DOHH2 (cell line): Measurements from ENCODE around the gene MGMT.

ENCODE experiments used
- H3F3A ChIP-seq: fragments of 200-600 bp; sonication (generic), shearing (Covaris generic); 2 replicates; pipeline ENCODE4 v1.6.0; 2016; ENCODE audit warnings: antibody characterized with exemption, mild to moderate bottlenecking; ENCODE audit not compliant: control insufficient read depth, insufficient read depth
- H3K27ac ChIP-seq: fragments of 200-600 bp; sonication (generic); 2 replicates; pipeline ENCODE4 v1.5.1; 2014; ENCODE audit warnings: low read depth, mild to moderate bottlenecking, low read length, moderate library complexity
- H3K27me3 ChIP-seq: fragments of 200-600 bp; sonication (generic); 2 replicates; pipeline ENCODE4 v1.6.1; 2014; ENCODE audit warnings: mild to moderate bottlenecking, low read length, mixed read lengths; ENCODE audit not compliant: control insufficient read depth
- H3K36me3 ChIP-seq: fragments of 200-600 bp; sonication (generic); 2 replicates; pipeline ENCODE4 v1.6.1; 2014; ENCODE audit warnings: mild to moderate bottlenecking, low read length, moderate library complexity, mixed read lengths; ENCODE audit not compliant: control insufficient read depth
- H3K4me1 ChIP-seq: fragments of 200-600 bp; sonication (generic); 2 replicates; pipeline ENCODE4 v1.6.1; 2014; ENCODE audit warnings: mild to moderate bottlenecking, low read length, mixed read lengths; ENCODE audit not compliant: control insufficient read depth
- H3K4me2 ChIP-seq: fragments of 200-600 bp; sonication (generic); 2 replicates; pipeline ENCODE4 v1.6.0; 2014; ENCODE audit warnings: mild to moderate bottlenecking, low read length, moderate library complexity
- H3K4me3 ChIP-seq: fragments of 200-600 bp; sonication (generic); 2 replicates; pipeline ENCODE4 v1.5.1; 2014; ENCODE audit warnings: mild to moderate bottlenecking, low read length, mixed read lengths
- H3K79me2 ChIP-seq: fragments of 200-600 bp; sonication (generic); 2 replicates; pipeline ENCODE4 v1.6.1; 2014; ENCODE audit warnings: mild to moderate bottlenecking, low read length, mixed read lengths; ENCODE audit not compliant: control insufficient read depth
- H3K9me2 ChIP-seq: fragments of 200-600 bp; sonication (generic); replicated peaks from 2 replicates; pipeline ENCODE4 v1.6.1; 2014; ENCODE audit warnings: mild to moderate bottlenecking, low read length, mixed read lengths; ENCODE audit not compliant: control insufficient read depth
- H3K9me3 ChIP-seq: fragments of 200-600 bp; sonication (generic); 2 replicates; pipeline ENCODE4 v1.6.1; 2014; ENCODE audit warnings: antibody characterized with exemption, low read length, mixed read lengths; ENCODE audit not compliant: control insufficient read depth, insufficient read depth
- H4K20me1 ChIP-seq: fragments of 200-600 bp; sonication (generic); 2 replicates; pipeline ENCODE4 v1.6.0; 2014; ENCODE audit warnings: low read depth, mild to moderate bottlenecking, antibody characterized with exemption, low read length, moderate library complexity; ENCODE audit not compliant: control insufficient read depth, insufficient read depth
- CTCF ChIP-seq: fragments of 200-600 bp; sonication (generic); IDR thresholded peaks from one replicate; pipeline ENCODE4 v1.5.1; 2014; ENCODE audit warnings: antibody characterized with exemption, mild to moderate bottlenecking, low read depth, low read length; ENCODE audit not compliant: poor library complexity, severe bottlenecking
- EZH2phosphoT487 ChIP-seq: fragments of 200-600 bp; sonication (generic); IDR thresholded peaks from 2 replicates; pipeline ENCODE4 v1.6.1; 2017; ENCODE audit warnings: borderline replicate concordance, mild to moderate bottlenecking, antibody characterized with exemption, low read length, moderate library complexity, mixed read lengths

MGMT gene

GRCh38 chr10:129621693-129622092 is 154.7 kb downstream of the MGMT start:
- no peak overlapping the region for H3K27ac ChIP-seq
- H3K9me3 ChIP-seq = no peaks in the 10 kb centered on the region
- H3K36me3 ChIP-seq = no peaks in the 10 kb centered on the region
- no peak overlapping the region for H3K4me2 ChIP-seq
- no peak for TF ChIP-seq CTCF
- TF ChIP-seq EZH2phosphoT487 = no peak
- H3K4me1 ChIP-seq = no peaks in the 10 kb centered on the region
- no peaks in the 10 kb centered on the region for H4K20me1 ChIP-seq
- no peaks in the 10 kb centered on the region for H3K79me2 ChIP-seq
- H3K27me3 ChIP-seq = no peaks in the 10 kb centered on the region
- no peak overlapping the region for H3K4me3 ChIP-seq
- no peaks in the 10 kb centered on the region for H3K9me2 ChIP-seq
- no peaks in the 10 kb centered on the region for H3F3A ChIP-seq

GRCh38 chr10:129622291-129622690 is 155.2 kb downstream of the MGMT start:
- H4K20me1 ChIP-seq = no peaks in the 10 kb centered on the region
- TF ChIP-seq EZH2phosphoT487 (no peak), CTCF (no peak)
- no peak overlapping the region for H3K27ac ChIP-seq
- H3K4me2 ChIP-seq = no peak overlapping the region
- H3K4me3 ChIP-seq = no peak overlapping the region
- no peaks in the 10 kb centered on the region for H3K9me2 ChIP-seq
- no peaks in the 10 kb centered on the region for H3K36me3 ChIP-seq
- no peaks in the 10 kb centered on the region for H3K9me3 ChIP-seq
- no peaks in the 10 kb centered on the region for H3K79me2 ChIP-seq
- H3K4me1 ChIP-seq = no peaks in the 10 kb centered on the region
- no peaks in the 10 kb centered on the region for H3F3A ChIP-seq
- no peaks in the 10 kb centered on the region for H3K27me3 ChIP-seq

GRCh38 chr10:129622736-129623135 is 155.7 kb downstream of the MGMT start:
- H3K27ac ChIP-seq = no peak overlapping the region
- no peaks in the 10 kb centered on the region for H3K9me3 ChIP-seq
- H3K4me2 ChIP-seq = no peak overlapping the region
- no peaks in the 10 kb centered on the region for H3K27me3 ChIP-seq
- H3K9me2 ChIP-seq = no peaks in the 10 kb centered on the region
- no peaks in the 10 kb centered on the region for H3F3A ChIP-seq
- TF ChIP-seq EZH2phosphoT487 (no peak), CTCF (no peak)
- no peaks in the 10 kb centered on the region for H3K4me1 ChIP-seq
- H3K36me3 ChIP-seq = no peaks in the 10 kb centered on the region
- no peaks in the 10 kb centered on the region for H3K79me2 ChIP-seq
- no peaks in the 10 kb centered on the region for H4K20me1 ChIP-seq
- H3K4me3 ChIP-seq = no peak overlapping the region

- Histone ChIP-seq H3K27ac (no peak overlapping the region), H3K79me2 (no peaks in the 10 kb centered on the region), H3K36me3 (no peaks in the 10 kb centered on the region), H3F3A (no peaks in the 10 kb centered on the region), H3K27me3 (no peaks in the 10 kb centered on the region), H3K4me1 (no peaks in the 10 kb centered on the region), H3K4me3 (no peak overlapping the region), H3K4me2 (no peak overlapping the region), H3K9me2 (no peaks in the 10 kb centered on the region), H4K20me1 (no peaks in the 10 kb centered on the region), H3K9me3 (no peaks in the 10 kb centered on the region)
- no peak for TF ChIP-seq EZH2phosphoT487
- no peak for TF ChIP-seq CTCF
Observed at GRCh38 chr10:129624526-129624925, 157.5 kb downstream of the MGMT start.
